ENCODE data around the gene BOD1L1. TPM values are rescaled to one million over a fixed set of nuclear protein-coding genes. Genes with fewer than 3 reads are reported as not detected.

Gene BOD1L1
- total and polyA plus RNA-seq, 2 of the 8 experiments (the other 6 are each of a cell fraction or from before 2014, with no cell fraction given): 6.8 to 39.3 TPM

GRCh38 chr4:13640149-13640940 is 12.8 kb upstream of the BOD1L1 start (continued):
- TF ChIP-seq TAF1 (IDR thresholded peaks at IDR 0.05; ENCODE audit: low read depth, low read length) (peak; percentile 42; the same call in 1 of the 2 replicates), KDM4A (IDR thresholded peaks at IDR 0.05; ENCODE audit: low read depth, low read length, severe bottlenecking) (peak; percentile 22), BACH1 (IDR thresholded peaks at IDR 0.05; ENCODE audit: low read length) (no peak), SP4 (IDR thresholded peaks at IDR 0.05; ENCODE audit: low read length) (no peak), EGR1 (IDR thresholded peaks at IDR 0.05; ENCODE audit: borderline replicate concordance, low read depth, low read length) (no peak), JUND (IDR thresholded peaks at IDR 0.05; ENCODE audit: low read length) (peak; percentile 80), MAX (IDR thresholded peaks at IDR 0.05) (peak; percentile 36; the same call in 1 of the 2 replicates), SAP30 (IDR thresholded peaks at IDR 0.05; ENCODE audit: insufficient read depth, insufficient replicate concordance, low read length) (no peak), GABPA (IDR thresholded peaks at IDR 0.05; ENCODE audit: borderline replicate concordance, insufficient read depth, low read length) (no peak)

All from H1 (cell line).